H1 (cell line): Measurements from ENCODE around the gene SNRPE.

Source experiments
- EGR1 ChIP-seq: IDR thresholded peaks from 2 replicates; pipeline ENCODE4 v1.6.1; 2011; ENCODE audit warnings: low read depth, low read length, borderline replicate concordance
- HDAC2 ChIP-seq, 2 experiments: fragments of 300-600 bp in 1 of 2; sonication (generic) in 1 of 2; IDR thresholded peaks; 2 replicates each; pipeline ENCODE4 v1.6.1; 2011 to 2012; ENCODE audit warnings: low read depth in 2 of 2, low read length in 2 of 2, mild to moderate bottlenecking in 2 of 2, moderate library complexity in 2 of 2, borderline replicate concordance in 1 of 2, inconsistent platforms in 1 of 2
- KDM1A ChIP-seq: fragments of 200-600, 300-600 bp; sonication (generic); IDR thresholded peaks from 2 replicates; pipeline ENCODE4 v1.7.1; 2016; ENCODE audit warnings: mild to moderate bottlenecking, low read length, borderline replicate concordance
- KDM5A ChIP-seq: fragments of 200-600 bp; IDR thresholded peaks from 2 replicates; pipeline ENCODE4 v1.7.1; 2012; ENCODE audit warnings: mild to moderate bottlenecking, low read length, inconsistent platforms, mixed read lengths
- PHF8 ChIP-seq: fragments of 200-600 bp; sonication (generic); conservative IDR thresholded peaks from 2 replicates; pipeline ENCODE4 v1.7.1; 2012; ENCODE audit warnings: low read depth, mild to moderate bottlenecking, inconsistent platforms, low read length, moderate library complexity
- POLR2A ChIP-seq, 2 experiments: IDR thresholded peaks; 1 replicate in 1 of 2; 2 replicates in 1 of 2; pipeline ENCODE4 v1.6.1; 2011; ENCODE audit warnings: low read depth in 2 of 2, low read length in 2 of 2, mild to moderate bottlenecking in 2 of 2; ENCODE audit errors: control extremely low read depth in 1 of 2
- POLR2AphosphoS5 ChIP-seq: IDR thresholded peaks from 2 replicates; pipeline ENCODE4 v1.6.1; 2011; ENCODE audit warnings: low read depth, low read length
- RAD21 ChIP-seq, 2 experiments: IDR thresholded peaks in 1 of 2; conservative IDR thresholded peaks in 1 of 2; 2 replicates each; pipeline ENCODE4 v1.6.1; 2011; ENCODE audit warnings: low read depth in 2 of 2, low read length in 2 of 2, improper control_type of control experiment in 1 of 2, inconsistent platforms in 1 of 2, mild to moderate bottlenecking in 1 of 2, moderate library complexity in 1 of 2
- TF ChIP-seq, protein P1 (sequence below): IDR thresholded peaks from 2 replicates; pipeline ENCODE4 v1.6.1; 2012; ENCODE audit warnings: inconsistent platforms
- TF ChIP-seq, protein P2 (sequence below), 3 experiments: IDR thresholded peaks; 1 replicate in 2 of 3; 2 replicates in 1 of 3; pipeline versions ENCODE4 v1.5.1 to v1.6.1; 2011; ENCODE audit warnings: low read length in 3 of 3, mild to moderate bottlenecking in 3 of 3, inconsistent platforms in 2 of 3, low read depth in 1 of 3, moderate library complexity in 1 of 3; ENCODE audit not compliant: insufficient read depth in 1 of 3; ENCODE audit errors: control extremely low read depth in 1 of 3

DNA sequence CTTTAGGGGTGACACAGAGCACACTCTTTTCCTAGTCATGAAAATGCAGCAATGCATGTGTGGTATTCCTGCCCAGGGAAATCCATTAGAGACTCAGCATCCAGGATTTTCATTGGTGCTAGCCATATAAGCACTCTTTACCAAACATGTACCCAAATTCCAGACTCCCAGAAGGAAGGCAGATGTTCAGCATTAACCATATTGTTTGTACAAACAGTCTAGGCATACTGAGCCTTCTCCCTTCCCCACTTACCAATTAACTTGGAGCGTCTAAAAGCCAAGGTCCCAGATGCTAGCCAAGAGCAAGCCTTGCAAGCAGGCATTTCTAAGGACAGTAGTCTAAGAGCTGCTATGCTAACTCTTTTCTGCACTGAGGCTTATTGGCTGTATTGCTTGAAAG is 38.1 kb upstream of the SNRPE start:
- no peak for TF ChIP-seq POLR2A (IDR thresholded peaks at IDR 0.05; ENCODE audit: control extremely low read depth in 1 of 2, low read depth in 2 of 2, low read length in 2 of 2)
- no peak for TF ChIP-seq KDM5A
- TF ChIP-seq, protein P1, sequence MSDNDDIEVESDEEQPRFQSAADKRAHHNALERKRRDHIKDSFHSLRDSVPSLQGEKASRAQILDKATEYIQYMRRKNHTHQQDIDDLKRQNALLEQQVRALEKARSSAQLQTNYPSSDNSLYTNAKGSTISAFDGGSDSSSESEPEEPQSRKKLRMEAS: no peak
- TF ChIP-seq RAD21 (IDR thresholded peaks at IDR 0.05 in 1 of 2, conservative IDR thresholded peaks at IDR 0.05 in 1 of 2; ENCODE audit: low read depth in 2 of 2, low read length in 2 of 2): no peak
- TF ChIP-seq HDAC2 (IDR thresholded peaks at IDR 0.05; ENCODE audit: borderline replicate concordance in 1 of 2, low read depth in 2 of 2, low read length in 2 of 2): no peak
- no peak for TF ChIP-seq EGR1
- TF ChIP-seq, protein P2, sequence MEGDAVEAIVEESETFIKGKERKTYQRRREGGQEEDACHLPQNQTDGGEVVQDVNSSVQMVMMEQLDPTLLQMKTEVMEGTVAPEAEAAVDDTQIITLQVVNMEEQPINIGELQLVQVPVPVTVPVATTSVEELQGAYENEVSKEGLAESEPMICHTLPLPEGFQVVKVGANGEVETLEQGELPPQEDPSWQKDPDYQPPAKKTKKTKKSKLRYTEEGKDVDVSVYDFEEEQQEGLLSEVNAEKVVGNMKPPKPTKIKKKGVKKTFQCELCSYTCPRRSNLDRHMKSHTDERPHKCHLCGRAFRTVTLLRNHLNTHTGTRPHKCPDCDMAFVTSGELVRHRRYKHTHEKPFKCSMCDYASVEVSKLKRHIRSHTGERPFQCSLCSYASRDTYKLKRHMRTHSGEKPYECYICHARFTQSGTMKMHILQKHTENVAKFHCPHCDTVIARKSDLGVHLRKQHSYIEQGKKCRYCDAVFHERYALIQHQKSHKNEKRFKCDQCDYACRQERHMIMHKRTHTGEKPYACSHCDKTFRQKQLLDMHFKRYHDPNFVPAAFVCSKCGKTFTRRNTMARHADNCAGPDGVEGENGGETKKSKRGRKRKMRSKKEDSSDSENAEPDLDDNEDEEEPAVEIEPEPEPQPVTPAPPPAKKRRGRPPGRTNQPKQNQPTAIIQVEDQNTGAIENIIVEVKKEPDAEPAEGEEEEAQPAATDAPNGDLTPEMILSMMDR (IDR thresholded peaks at IDR 0.05; ENCODE audit: control extremely low read depth in 1 of 3, insufficient read depth in 1 of 3, low read depth in 1 of 3, low read length in 3 of 3): no peak
- TF ChIP-seq PHF8: no peak
- TF ChIP-seq KDM1A: no peak
- TF ChIP-seq POLR2AphosphoS5: no peak
